CD4-positive, alpha-beta T cell treated with Interleukin-10 for 1 hour (primary cell): Measurements from ENCODE around the gene CCR2.

Experiments
- DNase-seq: peaks from one replicate; pipeline ENCODE4 v3.0.0-alpha.2; 2020

The CCR2 gene

GRCh38 chr3:46406788-46407611 lies 53.1 kb downstream of the CCR2 start, which contains the start of the genes CCR5AS and CCRL2:
TSS of gene CCR5AS (minus strand) at chr3:46407066.
TSS of gene CCRL2 (plus strand) at chr3:46407259. CDS start at chr3:46408080, 821 bp downstream.
- peak; percentile 59 for DNase-seq

GRCh38 chr3:46407970-46408369 lies 54.1 kb downstream of the CCR2 start:
- no peak for DNase-seq

DNA sequence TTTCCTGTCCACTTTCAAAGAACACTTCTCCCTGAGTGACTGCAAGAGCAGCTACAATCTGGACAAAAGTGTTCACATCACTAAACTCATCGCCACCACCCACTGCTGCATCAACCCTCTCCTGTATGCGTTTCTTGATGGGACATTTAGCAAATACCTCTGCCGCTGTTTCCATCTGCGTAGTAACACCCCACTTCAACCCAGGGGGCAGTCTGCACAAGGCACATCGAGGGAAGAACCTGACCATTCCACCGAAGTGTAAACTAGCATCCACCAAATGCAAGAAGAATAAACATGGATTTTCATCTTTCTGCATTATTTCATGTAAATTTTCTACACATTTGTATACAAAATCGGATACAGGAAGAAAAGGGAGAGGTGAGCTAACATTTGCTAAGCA lies 54.9 kb downstream of the CCR2 start:
- no peak for DNase-seq

DNA sequence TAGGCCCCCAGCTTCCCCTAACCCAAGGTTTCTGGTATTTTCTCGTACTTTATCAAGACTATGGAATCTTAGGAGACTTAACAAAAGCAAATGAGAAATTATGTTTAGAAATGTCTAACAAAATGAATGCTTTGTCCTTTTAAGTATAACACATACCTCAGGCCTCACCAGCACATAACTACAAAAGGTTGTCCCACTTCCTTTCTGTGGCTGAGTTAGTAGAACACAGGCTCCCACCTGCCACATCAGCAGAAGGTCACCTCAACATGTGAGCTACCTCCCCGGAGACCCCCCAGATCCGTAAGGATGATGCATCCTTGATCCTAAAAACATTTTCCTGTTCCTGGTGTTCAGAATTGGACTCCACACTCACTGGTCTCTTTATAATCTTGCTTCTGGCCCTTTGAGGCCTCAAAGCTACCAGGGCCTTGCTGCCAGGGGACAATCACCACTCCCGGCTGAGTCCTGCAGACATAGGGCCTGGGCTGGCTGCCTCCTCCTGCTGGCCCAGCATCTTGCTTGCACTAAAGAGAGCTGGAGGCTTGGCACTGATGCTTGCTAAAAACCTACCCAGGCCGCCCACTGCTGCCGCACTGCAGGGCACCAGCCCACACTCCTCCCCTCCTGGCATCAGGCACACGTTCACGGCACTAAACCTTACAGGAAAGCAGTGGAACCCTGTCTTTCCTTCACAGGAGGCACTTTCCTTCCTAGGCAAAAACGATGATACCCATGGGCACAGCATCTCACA lies 56.0 kb downstream of the CCR2 start:
- no peak for DNase-seq
